HG02798 (cell line): Measurements from ENCODE around the gene ST8SIA2.

Experiments
- ATAC-seq: cut with Tn5 transposase; IDR thresholded peaks from one replicate; pipeline ENCODE4 v1.9.1; 2021; ENCODE audit warnings: mild to moderate bottlenecking; ENCODE audit not compliant: unreplicated experiment, poor library complexity

The ST8SIA2 gene

GRCh38 chr15:92393071-92393979, at the start of gene ST8SIA2:
Gene ST8SIA2, plus strand, starts transcription at chr15:92393881. Its CDS starts 184 bp downstream, at chr15:92394065.
- ATAC-seq = no peak

- no peak for ATAC-seq
Measured at GRCh38 chr15:92343924-92344643, 49.6 kb upstream of the ST8SIA2 start.

- ATAC-seq = no peak
Measured at GRCh38 chr15:92346063-92346462, 47.6 kb upstream of the ST8SIA2 start.

- ATAC-seq = no peak
Measured at GRCh38 chr15:92355307-92355706, 38.4 kb upstream of the ST8SIA2 start.

GRCh38 chr15:92361321-92362000, 32.2 kb upstream of the ST8SIA2 start:
- no peak for ATAC-seq

GRCh38 chr15:92362001-92362350, 31.7 kb upstream of the ST8SIA2 start:
- ATAC-seq = no peak

GRCh38 chr15:92365084-92365483, 28.6 kb upstream of the ST8SIA2 start:
- no peak for ATAC-seq

- no peak for ATAC-seq
Measured at GRCh38 chr15:92365906-92366305, 27.8 kb upstream of the ST8SIA2 start.

GRCh38 chr15:92366381-92366780, 27.3 kb upstream of the ST8SIA2 start:
- ATAC-seq = no peak

- ATAC-seq = no peak
Measured at GRCh38 chr15:92375057-92375456, 18.6 kb upstream of the ST8SIA2 start.

- no peak for ATAC-seq
Measured at GRCh38 chr15:92376109-92376508, 17.6 kb upstream of the ST8SIA2 start.

- no peak for ATAC-seq
Measured at GRCh38 chr15:92377083-92377789, 16.4 kb upstream of the ST8SIA2 start.

- ATAC-seq = peak; percentile 71
Measured at GRCh38 chr15:92383519-92384324, 10.0 kb upstream of the ST8SIA2 start.

GRCh38 chr15:92384381-92384780, 9.3 kb upstream of the ST8SIA2 start:
- no peak for ATAC-seq

- ATAC-seq = no peak
Measured at GRCh38 chr15:92385096-92385495, 8.6 kb upstream of the ST8SIA2 start.

GRCh38 chr15:92391640-92392039, 2.0 kb upstream of the ST8SIA2 start:
- peak; percentile 43 for ATAC-seq

GRCh38 chr15:92392462-92392861, 1.2 kb upstream of the ST8SIA2 start:
- no peak for ATAC-seq

GRCh38 chr15:92393980-92394308, 263 bp downstream of the ST8SIA2 start:
- ATAC-seq = no peak

GRCh38 chr15:92394309-92395097, 822 bp downstream of the ST8SIA2 start:
- no peak for ATAC-seq
